Activated CD4-positive, alpha-beta T cell treated with anti-CD3 and anti-CD28 coated beads for 36 hours (primary cell): ENCODE measurements around the gene RLN3. TPM values are rescaled to one million over a fixed set of nuclear protein-coding genes. Genes with fewer than 3 reads are reported as not detected.

Experiments
- ATAC-seq: fragments of 200-7000 bp; cut with Tn5 transposase; one replicate; pipeline ENCODE4 v1.10.0; 2021; ENCODE audit warnings: mild to moderate bottlenecking, moderate library complexity
- CTCF ChIA-PET: fragments of 350-600 bp; sonication (Branson Sonifier 250); formaldehyde crosslinking; loops from one replicate; lab custom pipeline; 2021; ENCODE audit warnings: antibody characterized with exemption; lab: Charles Lee
- POLR2A ChIA-PET: fragments of 350-600 bp; sonication (Branson Sonifier 250); formaldehyde crosslinking; loops from one replicate; lab custom pipeline; 2021; ENCODE audit warnings: antibody characterized with exemption, inconsistent platforms; lab: Charles Lee
- DNase-seq: peaks from one replicate; pipeline ENCODE4 v3.0.0-alpha.2; 2020
- H3K27ac Mint-ChIP-seq: one replicate; pipeline ENCODE4 v1.8.0; 2021; ENCODE audit warnings: mixed read lengths
- H3K27me3 Mint-ChIP-seq: one replicate; pipeline ENCODE4 v1.8.0; 2021; ENCODE audit warnings: mixed read lengths
- H3K36me3 Mint-ChIP-seq: one replicate; pipeline ENCODE4 v1.8.0; 2021; ENCODE audit warnings: low read depth, mixed read lengths
- H3K4me1 Mint-ChIP-seq: one replicate; pipeline ENCODE4 v1.8.0; 2021; ENCODE audit warnings: mixed read lengths
- H3K4me3 Mint-ChIP-seq: one replicate; pipeline ENCODE4 v1.8.0; 2021; ENCODE audit warnings: mild to moderate bottlenecking, moderate library complexity, mixed read lengths
- H3K9me3 Mint-ChIP-seq: one replicate; pipeline ENCODE4 v1.8.0; 2021; ENCODE audit warnings: low read depth, mixed read lengths
- intact Hi-C, 2 experiments: fragments of 100-400 bp; cut with DNase I in 1 of 2; cut with micrococcal nuclease in 1 of 2; formaldehyde crosslinking; loops; one replicate each; pipeline versions ENCODE4 v1.14.2 to v1.15.1; 2022 to 2024; cut with DNase I, micrococcal nuclease
- total RNA-seq, 2 experiments: library from RNA; stranded (reverse); gene quantifications; one replicate each; pipeline ENCODE4 v1.2.3, GENCODE V29; 2021

The RLN3 gene
- total RNA-seq, 2 experiments from 2014 or later, result not detected

DNA sequence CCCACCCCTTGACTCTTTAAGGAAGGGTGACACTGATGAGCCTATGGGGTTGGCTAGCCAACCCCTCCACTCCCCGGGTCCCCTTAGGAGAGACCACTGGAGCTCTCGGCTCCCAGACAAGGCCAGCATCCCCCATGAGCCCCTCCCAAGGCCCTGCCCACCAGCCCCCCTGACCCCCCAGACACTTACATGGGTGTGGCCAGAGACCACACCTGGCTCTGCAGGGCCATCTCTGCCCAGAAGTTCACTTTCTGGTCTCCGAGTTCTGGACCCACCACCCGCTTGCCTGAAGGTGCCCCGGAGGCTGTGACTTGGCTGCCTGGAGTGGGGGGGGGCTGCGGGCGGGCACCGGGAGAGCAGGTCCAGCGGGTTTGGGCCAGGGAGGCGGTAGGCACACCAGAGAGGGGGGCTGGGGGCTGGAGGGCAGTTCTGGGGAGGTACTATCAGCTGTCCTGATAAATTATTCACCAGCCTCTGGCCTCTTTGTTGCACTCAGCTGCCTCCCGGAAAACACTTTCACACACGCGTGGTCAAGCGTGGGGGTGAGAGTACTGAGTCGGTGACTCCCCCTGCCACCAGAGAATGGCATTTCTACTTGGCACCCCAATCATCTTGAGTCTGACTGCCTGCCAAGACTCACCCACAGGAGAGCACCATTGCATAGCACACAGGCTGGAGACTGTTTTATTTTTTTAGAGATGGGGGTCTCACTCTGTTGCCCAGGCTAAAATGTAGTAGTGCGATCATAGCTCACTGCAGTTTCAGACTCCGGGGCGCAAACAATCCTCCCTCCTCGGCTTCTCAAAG lies 34.0 kb downstream of the RLN3 start, which contains the start of gene PALM3:
PALM3 (minus strand) TSS at position 326 of the 807 bp plus-strand sequence; CDS start at position 230, 96 bp downstream.
- Mint-ChIP-seq H3K27me3 (peaks cover 28% of the 10 kb centered on the region), H3K27ac (no peak within 1 kb of the TSS), H3K4me3 (no peak within 1 kb of the TSS), H3K4me1 (peaks cover 16% of the 10 kb centered on the region), H3K36me3 (no peaks in the 10 kb centered on the region), H3K9me3 (no peaks in the 10 kb centered on the region)
- DNase-seq (no peak), ATAC-seq (no peak)
- ChIA-PET CTCF (interaction anchor here (0.7 to 4.8 kb wide), 4 partner anchors 9 to 155 kb away, joined by 3 to 49 read pairs (median 19); partner anchors contain the start of gene MISP3), POLR2A (no interaction called here)
- intact Hi-C loops, result no loop called here

DNA sequence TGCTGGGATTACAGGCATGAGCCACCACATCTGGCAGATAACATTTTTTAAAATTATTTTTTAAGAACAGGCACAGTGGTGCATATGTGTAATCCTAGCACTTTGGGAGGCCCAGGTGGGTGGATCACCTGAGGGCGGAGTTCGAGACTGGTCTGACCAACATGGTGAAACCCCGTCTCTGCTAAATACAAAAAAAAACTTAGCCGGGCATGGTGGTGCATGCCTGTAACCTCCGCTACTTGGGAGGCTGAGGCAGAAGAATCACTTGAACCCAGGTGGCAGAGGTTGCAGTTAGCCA lies 34.6 kb downstream of the RLN3 start:
- DNase-seq (no peak), ATAC-seq (no peak)
- CTCF ChIA-PET, result interaction anchor here (0.7 to 4.1 kb wide), 2 partner anchors 9 to 156 kb away, joined by 3 to 49 read pairs; partner anchors contain the start of gene MISP3
- no peak overlapping the region for H3K4me3 Mint-ChIP-seq
- H3K4me1 Mint-ChIP-seq, result peaks cover 16% of the 10 kb centered on the region
- H3K36me3 Mint-ChIP-seq, result no peaks in the 10 kb centered on the region
- H3K9me3 Mint-ChIP-seq, result no peaks in the 10 kb centered on the region
- no peak overlapping the region for H3K27ac Mint-ChIP-seq
- peaks cover 27% of the 10 kb centered on the region for H3K27me3 Mint-ChIP-seq
- intact Hi-C loops, result no loop called here
- POLR2A ChIA-PET, result no interaction called here

DNA sequence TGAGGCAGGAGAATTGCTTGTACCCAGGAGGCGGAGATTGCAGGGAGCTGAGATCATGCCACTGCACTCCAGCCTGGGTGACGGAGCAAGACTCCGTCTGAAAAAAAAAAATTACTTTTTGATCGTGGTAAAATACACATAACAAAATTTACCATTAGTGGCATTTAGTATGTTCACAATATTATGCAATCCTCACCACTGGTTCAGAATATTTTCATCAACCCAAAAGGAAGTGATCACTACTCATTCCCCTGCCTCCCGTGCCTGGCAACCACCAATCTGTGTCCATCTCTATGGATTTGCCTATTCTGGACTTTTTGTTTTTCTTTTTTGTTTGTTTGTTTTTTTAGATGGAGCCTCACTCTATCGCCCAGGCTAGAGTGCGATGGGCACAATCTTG lies 35.2 kb downstream of the RLN3 start:
- H3K9me3 Mint-ChIP-seq, result no peaks in the 10 kb centered on the region
- peaks cover 10% of the 10 kb centered on the region for H3K4me1 Mint-ChIP-seq
- no peaks in the 10 kb centered on the region for H3K36me3 Mint-ChIP-seq
- CTCF ChIA-PET, result interaction anchor here (0.6 kb wide), 1 partner anchor 9 kb away, joined by 4 read pairs; no protein-coding TSS in a partner anchor
- H3K4me3 Mint-ChIP-seq, result no peak overlapping the region
- POLR2A ChIA-PET, result no interaction called here
- intact Hi-C loops, result no loop called here
- no peak overlapping the region for H3K27ac Mint-ChIP-seq
- no peak for ATAC-seq
- peaks cover 24% of the 10 kb centered on the region for H3K27me3 Mint-ChIP-seq
- no peak for DNase-seq

DNA sequence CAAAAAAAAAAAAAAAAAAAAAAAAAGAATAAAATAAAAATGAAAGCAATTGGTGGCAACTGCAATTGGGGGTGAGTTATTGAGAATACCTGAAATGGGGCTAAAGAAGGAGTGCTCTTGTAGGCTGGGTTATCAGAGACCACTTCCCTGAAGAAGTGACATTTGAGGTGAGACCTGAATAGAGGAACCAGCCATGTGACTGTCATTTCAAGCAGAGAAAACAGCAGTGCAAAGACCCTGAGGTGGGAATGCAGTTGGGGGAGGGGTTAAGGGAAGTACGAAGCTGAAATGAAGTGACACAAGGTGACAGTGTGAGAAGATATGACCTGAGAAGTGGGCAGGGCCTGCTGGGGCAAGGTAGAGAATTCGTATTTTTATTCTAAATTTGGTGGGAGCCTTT lies 38.2 kb downstream of the RLN3 start:
- Mint-ChIP-seq H3K4me1 (no peaks in the 10 kb centered on the region), H3K27ac (no peak overlapping the region), H3K4me3 (no peak overlapping the region), H3K36me3 (no peaks in the 10 kb centered on the region), H3K9me3 (no peaks in the 10 kb centered on the region), H3K27me3 (peaks cover 6% of the 10 kb centered on the region)
- ChIA-PET POLR2A (no interaction called here), CTCF (interaction anchor here (0.7 to 0.8 kb wide), 2 partner anchors 10 to 266 kb away, joined by 3 read pairs; no protein-coding TSS in a partner anchor)
- intact Hi-C loops, result no loop called here
- no peak for DNase-seq
- ATAC-seq, result peak; percentile 40

DNA sequence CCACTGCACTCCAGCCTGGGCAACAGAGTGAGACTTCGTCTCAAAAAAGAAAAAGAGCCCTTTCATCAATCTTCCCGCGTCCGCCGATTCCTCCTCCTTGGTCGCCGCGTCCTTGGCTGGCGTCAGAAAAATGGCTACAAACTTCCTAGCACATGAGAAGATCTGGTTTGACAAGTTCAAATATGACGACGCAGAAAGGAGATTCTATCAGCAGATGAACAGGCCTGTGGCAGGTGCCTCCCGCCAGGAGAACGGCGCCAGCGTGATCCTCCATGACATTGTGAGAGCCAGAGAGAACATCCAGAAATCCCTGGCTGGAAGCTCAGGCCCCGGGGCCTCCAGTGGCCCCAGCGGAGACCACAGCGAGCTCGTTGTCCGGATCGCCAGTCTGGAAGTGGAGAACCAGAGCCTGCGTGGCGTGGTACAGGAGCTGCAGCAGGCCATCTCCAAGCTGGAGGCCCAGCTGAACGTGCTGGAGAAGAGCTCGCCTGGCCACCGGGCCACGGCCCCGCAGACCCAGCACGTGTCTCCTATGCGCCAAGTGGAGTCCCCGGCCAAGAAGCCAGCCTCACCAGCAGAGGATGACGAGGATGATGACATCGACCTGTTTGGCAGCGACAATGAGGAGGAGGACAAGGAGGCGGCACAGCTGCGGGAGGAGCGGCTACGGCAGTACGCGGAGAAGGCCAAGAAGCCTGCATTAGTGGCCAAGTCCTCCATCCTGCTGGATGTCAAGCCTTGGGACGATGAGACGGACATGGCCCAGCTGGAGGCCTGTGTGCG lies 42.5 kb downstream of the RLN3 start:
- no peak overlapping the region for H3K4me3 Mint-ChIP-seq
- H3K36me3 Mint-ChIP-seq, result no peaks in the 10 kb centered on the region
- no peak overlapping the region for H3K27ac Mint-ChIP-seq
- CTCF ChIA-PET, result interaction anchor here (0.7 to 6.6 kb wide), 11 partner anchors 10 to 364 kb away, joined by 3 to 49 read pairs (median 3); partner anchors contain the start of gene PALM3
- peaks cover 2% of the 10 kb centered on the region for H3K27me3 Mint-ChIP-seq
- intact Hi-C loops, result loop anchor here (5.0 to 10.0 kb wide), 3 partner anchors 38 to 476 kb away; partner anchors contain the start of genes C19orf53 (in 1 of the 2) and IL27RA (in 1 of the 2)
- no peak for ATAC-seq
- no peak for DNase-seq
- no peaks in the 10 kb centered on the region for H3K9me3 Mint-ChIP-seq
- H3K4me1 Mint-ChIP-seq, result peaks cover 21% of the 10 kb centered on the region
- POLR2A ChIA-PET, result interaction anchor here (0.6 kb wide), 1 partner anchor 13 kb away, joined by 3 read pairs; no protein-coding TSS in a partner anchor

DNA sequence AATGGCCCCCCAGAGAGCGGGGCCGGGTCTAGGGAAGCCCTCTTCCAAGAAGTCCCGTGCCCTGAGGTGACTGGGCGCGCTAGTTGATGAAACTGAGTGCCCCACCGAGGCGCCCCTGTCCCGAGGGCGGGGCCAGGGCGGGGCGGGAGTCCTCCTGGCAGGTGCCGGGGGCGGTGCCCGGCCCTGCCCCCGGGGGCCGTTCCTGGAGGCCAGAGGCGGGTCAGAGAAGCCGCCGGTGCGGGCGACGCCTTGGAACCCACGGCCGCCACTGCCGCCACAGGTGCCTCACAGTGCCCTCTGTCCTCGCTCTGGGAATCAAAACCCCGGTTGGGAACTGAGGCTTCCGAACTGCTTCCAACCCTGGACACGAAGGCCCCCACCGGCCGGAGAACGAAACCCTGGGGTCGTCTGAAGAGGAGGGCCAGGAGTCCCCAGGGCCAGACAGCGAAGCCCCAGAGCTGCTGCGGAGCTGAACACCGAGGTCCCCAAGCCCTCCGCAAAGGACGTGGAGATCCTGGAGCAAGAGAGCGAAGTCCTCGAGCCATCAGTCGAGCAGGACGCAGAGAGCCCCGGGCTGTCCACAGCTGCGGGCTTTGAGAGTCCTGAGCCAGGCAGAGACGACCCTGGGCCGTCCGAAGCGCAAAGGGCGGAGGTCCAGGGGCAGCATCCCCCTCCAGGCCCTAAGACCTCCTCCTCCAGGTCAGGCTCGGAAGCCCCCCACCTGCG lies 44.8 kb downstream of the RLN3 start, which contains the start of gene MISP3:
MISP3 (plus strand) TSS at position 252 of the 726 bp plus-strand sequence. CDS start 524 bp downstream, outside the sequence.
- CTCF ChIA-PET, result interaction anchor here (0.6 to 6.6 kb wide), 25 partner anchors 10 to 1107 kb away, joined by 3 to 49 read pairs (median 4); partner anchors contain the start of genes ASF1B, C19orf67 and PALM3
- ATAC-seq, result peak; percentile 6
- Mint-ChIP-seq H3K4me3 (peak within 1 kb of the TSS; percentile 87), H3K36me3 (no peaks in the 10 kb centered on the region), H3K9me3 (no peaks in the 10 kb centered on the region), H3K27ac (peak within 1 kb of the TSS; percentile 37), H3K27me3 (peaks cover 2% of the 10 kb centered on the region), H3K4me1 (peaks cover 21% of the 10 kb centered on the region)
- DNase-seq, result peak; percentile 64
- POLR2A ChIA-PET, result interaction anchor here (0.6 kb wide), 2 partner anchors 12 to 312 kb away, joined by 3 read pairs; no protein-coding TSS in a partner anchor
- intact Hi-C loops, result loop anchor here (1.0 to 10.0 kb wide), 10 partner anchors 19 to 478 kb away; partner anchors contain the start of genes ASF1B (in 1 of the 2), C19orf53 (in 1 of the 2), DCAF15 (in 1 of the 2) and IL27RA (in 1 of the 2)

DNA sequence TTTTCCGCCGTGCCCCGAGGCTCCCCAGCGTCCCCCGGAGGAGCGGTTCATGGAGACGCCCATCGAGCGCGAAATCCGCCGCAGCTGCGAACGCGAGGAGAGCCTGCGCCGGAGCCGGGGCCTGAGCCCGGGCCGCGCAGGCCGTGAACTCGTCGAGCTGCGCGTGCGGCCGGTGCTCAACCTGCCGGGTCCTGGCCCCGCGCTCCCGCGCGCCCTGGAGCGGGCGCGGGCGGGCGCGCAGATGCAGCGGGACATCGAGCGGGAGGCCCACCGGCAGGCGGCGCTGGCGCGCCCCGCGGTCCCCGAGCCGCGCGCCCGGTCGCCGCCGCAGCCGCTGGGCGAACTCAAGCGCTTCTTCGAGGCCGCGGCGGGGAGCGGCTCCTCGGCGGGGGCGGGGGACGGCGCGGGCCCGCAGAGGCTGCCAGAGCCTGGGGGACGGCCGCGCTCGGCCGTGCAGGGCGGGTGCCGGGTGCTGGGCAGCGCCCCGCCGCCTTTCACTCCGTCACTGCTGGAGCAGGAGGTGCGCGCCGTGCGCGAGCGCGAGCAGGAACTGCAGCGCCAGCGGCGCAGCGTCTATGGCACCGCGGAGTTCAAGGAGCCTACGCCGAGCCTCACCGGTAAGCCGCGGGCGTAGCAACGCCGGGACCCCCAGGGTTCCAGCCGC lies 45.4 kb downstream of the RLN3 start:
- Mint-ChIP-seq H3K27me3 (peaks cover 2% of the 10 kb centered on the region), H3K4me1 (peaks cover 21% of the 10 kb centered on the region), H3K9me3 (no peaks in the 10 kb centered on the region), H3K27ac (peak overlapping the region; percentile 80), H3K36me3 (no peaks in the 10 kb centered on the region), H3K4me3 (peak overlapping the region; percentile 87)
- ATAC-seq (peak; percentile 74), DNase-seq (peak; percentile 87)
- ChIA-PET POLR2A (no interaction called here), CTCF (interaction anchor here (0.6 to 6.6 kb wide), 26 partner anchors 10 to 343 kb away, joined by 3 to 49 read pairs (median 4); partner anchors contain the start of genes ASF1B, C19orf67 and PALM3)
- intact Hi-C loops, result loop anchor here (1.0 to 10.0 kb wide), 10 partner anchors 18 to 479 kb away; partner anchors contain the start of genes ASF1B (in 1 of the 2), C19orf53 (in 1 of the 2), DCAF15 (in 1 of the 2) and IL27RA (in 1 of the 2)

DNA sequence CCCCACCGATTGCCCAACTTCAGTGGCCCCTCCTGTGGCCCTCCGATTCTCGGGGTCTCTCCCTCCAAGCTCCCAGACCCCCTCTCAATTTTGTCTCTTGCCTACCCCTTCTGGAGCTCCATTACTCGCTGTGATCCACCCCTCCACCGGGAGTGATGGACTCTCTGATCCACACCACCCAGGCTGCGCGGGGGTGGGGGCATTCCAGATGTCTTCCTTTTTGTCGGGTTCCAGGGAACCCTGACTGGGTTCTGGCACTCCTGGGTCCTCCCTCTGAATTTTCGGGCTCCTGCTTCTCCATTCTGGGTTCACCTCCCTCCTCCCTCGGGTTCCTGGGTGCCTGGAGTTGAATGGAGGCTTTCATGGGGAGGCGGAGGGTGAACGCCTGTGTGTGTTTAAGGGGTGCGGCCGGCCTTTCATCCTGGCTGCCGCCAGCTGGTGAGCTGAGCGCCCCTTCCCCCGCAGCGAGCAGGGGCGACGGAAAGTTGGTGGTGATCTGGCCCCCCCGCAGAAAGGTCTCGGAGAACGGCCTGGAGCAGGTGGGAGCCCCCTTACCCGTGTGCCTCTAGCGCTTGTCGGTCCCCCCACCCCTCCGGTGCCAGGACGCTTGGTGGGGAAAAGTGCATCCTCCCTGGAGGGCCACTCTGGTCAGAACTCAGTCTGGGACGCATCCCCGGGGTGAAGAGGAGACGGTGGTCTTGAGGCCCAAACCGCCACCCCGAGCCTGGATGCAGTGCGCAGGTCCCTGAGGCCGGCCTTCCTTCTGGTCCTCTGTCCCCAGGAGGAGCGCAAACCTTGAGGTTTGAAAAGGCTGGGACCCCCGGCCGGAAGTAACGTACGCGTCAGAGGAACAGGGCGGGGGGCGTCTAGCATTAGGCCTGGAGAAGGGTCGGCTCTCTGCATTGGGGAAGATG lies 46.2 kb downstream of the RLN3 start:
- intact Hi-C loops, result loop anchor here (1.0 to 10.0 kb wide), 12 partner anchors 17 to 479 kb away; partner anchors contain the start of genes ASF1B (in 1 of the 2), C19orf53 (in 1 of the 2), DCAF15 (in 1 of the 2) and IL27RA (in 1 of the 2)
- peak overlapping the region; percentile 87 for H3K4me3 Mint-ChIP-seq
- CTCF ChIA-PET, result interaction anchor here (0.6 to 6.6 kb wide), 18 partner anchors 10 to 344 kb away, joined by 3 to 49 read pairs (median 4); partner anchors contain the start of genes ASF1B, C19orf67 and PALM3
- H3K9me3 Mint-ChIP-seq, result no peaks in the 10 kb centered on the region
- H3K36me3 Mint-ChIP-seq, result no peaks in the 10 kb centered on the region
- DNase-seq (peak; percentile 67), ATAC-seq (peak; percentile 6)
- peak overlapping the region; percentile 80 for H3K27ac Mint-ChIP-seq
- peaks cover 21% of the 10 kb centered on the region for H3K4me1 Mint-ChIP-seq
- POLR2A ChIA-PET, result no interaction called here
- peaks cover 2% of the 10 kb centered on the region for H3K27me3 Mint-ChIP-seq

DNA sequence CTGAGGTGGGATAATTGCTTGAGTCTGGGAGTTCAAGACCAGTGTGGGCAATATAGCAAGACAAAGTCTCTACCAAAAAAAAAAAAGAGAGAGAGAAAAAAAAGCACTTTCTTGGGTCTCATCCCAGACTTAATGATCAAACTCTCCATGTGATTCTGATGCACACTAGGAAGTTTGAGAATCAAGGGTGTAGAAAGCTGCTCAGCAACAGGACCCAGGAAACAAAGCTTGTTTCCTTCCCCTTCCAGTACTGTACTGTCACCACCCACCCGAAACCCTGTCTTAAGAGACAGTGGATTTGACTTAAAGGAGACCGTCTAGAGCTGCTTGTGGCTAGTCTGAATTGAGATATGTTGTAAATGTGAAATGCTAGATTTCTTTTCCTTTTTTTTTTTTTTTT lies 50.5 kb downstream of the RLN3 start:
- ChIA-PET POLR2A (no interaction called here), CTCF (interaction anchor here (0.6 to 2.2 kb wide), 8 partner anchors 18 to 411 kb away, joined by 3 to 8 read pairs (median 4); no protein-coding TSS in a partner anchor)
- Mint-ChIP-seq H3K4me3 (no peak overlapping the region), H3K4me1 (peaks cover 24% of the 10 kb centered on the region), H3K27me3 (no peaks in the 10 kb centered on the region), H3K27ac (no peak overlapping the region), H3K9me3 (no peaks in the 10 kb centered on the region), H3K36me3 (no peaks in the 10 kb centered on the region)
- no peak for DNase-seq
- intact Hi-C loops, result loop anchor here (10.0 kb wide), 2 partner anchors 304 to 484 kb away; partner anchors contain the start of gene C19orf53 (in 1 of the 2)
- no peak for ATAC-seq
